ENCODE data around the gene IQCM. TPM values are rescaled to one million over a fixed set of nuclear protein-coding genes. Genes with fewer than 3 reads are reported as not detected.

IQCM gene
- total and polyA plus RNA-seq, 12 donors = not detected

- no peak for TF ChIP-seq CTCF (IDR thresholded peaks at IDR 0.05)
These were observed 69.4 kb downstream of the IQCM start for GRCh38 chr4:149746276-149746675.

GRCh38 chr4:149741186-149741831, 74.3 kb downstream of the IQCM start:
- Histone ChIP-seq H3K27me3 (no peaks in the 10 kb centered on the region), H3K4me1 (no peaks in the 10 kb centered on the region), H3K4me3 (no peak overlapping the region), H3K9me3 (no peaks in the 10 kb centered on the region), H3K36me3 (no peaks in the 10 kb centered on the region), H3K27ac (no peak overlapping the region)
- intact Hi-C loops (cut with DNase I) = no loop called here
- DNase-seq (no peak), ATAC-seq (peak in 1 of 8 donors; percentile 50)
- no peak for TF ChIP-seq CTCF (IDR thresholded peaks at IDR 0.05)
- 71 to 85% methylated on average over 1 of the region's 1 CpG for WGBS, 2 donors

More at GRCh38 chr4:149746276-149746675, 69.4 kb downstream of the IQCM start:
- ATAC-seq (no peak), DNase-seq (no peak)
- Histone ChIP-seq H3K27me3 (no peaks in the 10 kb centered on the region), H3K4me3 (no peak overlapping the region), H3K36me3 (no peaks in the 10 kb centered on the region), H3K9me3 (no peaks in the 10 kb centered on the region), H3K4me1 (no peaks in the 10 kb centered on the region), H3K27ac (no peak overlapping the region)
- whole genome bisulfite sequencing, 2 donors = 74 to 75% methylated on average over 1 of the region's 1 CpG
- intact Hi-C loops (cut with DNase I) = loop anchor here in 1 of 10 donors (2.0 kb wide), 1 partner anchor 23 kb away; no protein-coding TSS in a partner anchor

- Histone ChIP-seq H3K27me3 (no peaks in the 10 kb centered on the region), H3K27ac (no peak overlapping the region), H3K4me1 (no peaks in the 10 kb centered on the region), H3K36me3 (no peaks in the 10 kb centered on the region), H3K9me3 (no peaks in the 10 kb centered on the region), H3K4me3 (no peak overlapping the region)
- 65 to 75% methylated on average over 7 of the region's 7 CpGs for WGBS, 2 donors
- TF ChIP-seq CTCF (IDR thresholded peaks at IDR 0.05) = no peak
- no peak for DNase-seq
- intact Hi-C loops (cut with DNase I) = no loop called here
- no peak for ATAC-seq
These were observed 77.5 kb downstream of the IQCM start for GRCh38 chr4:149738156-149738555.

- no peak overlapping the region for H3K4me3 ChIP-seq
- 74 to 77% methylated on average over 3 of the region's 3 CpGs for WGBS, 2 donors
- H3K36me3 ChIP-seq = no peaks in the 10 kb centered on the region
- DNase-seq = no peak
- intact Hi-C loops (cut with DNase I) = no loop called here
- ATAC-seq = no peak
- H3K9me3 ChIP-seq = no peaks in the 10 kb centered on the region
- no peak overlapping the region for H3K27ac ChIP-seq
- TF ChIP-seq CTCF (IDR thresholded peaks at IDR 0.05) = no peak
- H3K4me1 ChIP-seq = no peaks in the 10 kb centered on the region
- H3K27me3 ChIP-seq = no peaks in the 10 kb centered on the region
These were observed 79.8 kb downstream of the IQCM start for GRCh38 chr4:149735796-149736195.
